Upper lobe of right lung (tissue), 1 donor: ENCODE results near the gene SPDEF. TPM values are rescaled to one million over a fixed set of nuclear protein-coding genes. Genes with fewer than 3 reads are reported as not detected.

Experiments used
- ATAC-seq: fragments of 200-7000 bp; cut with Tn5 transposase; one replicate; pipeline ENCODE4 v1.9.1; 2020; ENCODE audit warnings: mild to moderate bottlenecking, moderate library complexity
- DNase-seq: peaks from one replicate; pipeline ENCODE4 v3.0.0-alpha.2; 2020
- H3K27ac ChIP-seq: fragments of 200-600 bp; one replicate; pipeline ENCODE4 v1.8.0; 2022
- H3K27me3 ChIP-seq: fragments of 200-600 bp; one replicate; pipeline ENCODE4 v1.8.0; 2022; ENCODE audit warnings: mild to moderate bottlenecking
- H3K36me3 ChIP-seq: fragments of 200-600 bp; one replicate; pipeline ENCODE4 v1.8.0; 2022
- H3K4me1 ChIP-seq: fragments of 200-600 bp; one replicate; pipeline ENCODE4 v1.8.0; 2022
- H3K4me3 ChIP-seq: fragments of 200-600 bp; one replicate; pipeline ENCODE4 v1.8.0; 2022; ENCODE audit warnings: mild to moderate bottlenecking
- H3K9me3 ChIP-seq: fragments of 200-600 bp; one replicate; pipeline ENCODE4 v1.8.0; 2022
- intact Hi-C: fragments of 100-400 bp; cut with DNase I; formaldehyde crosslinking; loops from one replicate; pipeline ENCODE4 v1.11.0; 2022
- long read RNA-seq: library from polyadenylated mRNA; unstranded; transcript quantifications from one replicate; pipeline ENCODE4 v2.0.0, GENCODE V29; 2021
- total RNA-seq: library from RNA; stranded (reverse); fragmentation: NEBNext Ultra II Directional; extraction: Animal tissue kit (Norgen Biotek cat#: 25700); gene quantifications from one replicate; pipeline ENCODE4 v1.2.1, GENCODE V29; 2021
- TF ChIP-seq, protein P1 (sequence below): fragments of 200-600 bp; IDR thresholded peaks from one replicate; pipeline ENCODE4 v1.8.0; 2022; ENCODE audit warnings: antibody characterized with exemption
- donor health status: DM: no; HTN: yes; CAD: no; lungs with severe emphysema.

Gene SPDEF
- total RNA-seq: 1.3 TPM
- long read RNA-seq, partial matches to known transcripts: 1 of 3 reads
- long read RNA-seq, other reads (novel, unspliced or antisense): 0 of 3 reads

DNA sequence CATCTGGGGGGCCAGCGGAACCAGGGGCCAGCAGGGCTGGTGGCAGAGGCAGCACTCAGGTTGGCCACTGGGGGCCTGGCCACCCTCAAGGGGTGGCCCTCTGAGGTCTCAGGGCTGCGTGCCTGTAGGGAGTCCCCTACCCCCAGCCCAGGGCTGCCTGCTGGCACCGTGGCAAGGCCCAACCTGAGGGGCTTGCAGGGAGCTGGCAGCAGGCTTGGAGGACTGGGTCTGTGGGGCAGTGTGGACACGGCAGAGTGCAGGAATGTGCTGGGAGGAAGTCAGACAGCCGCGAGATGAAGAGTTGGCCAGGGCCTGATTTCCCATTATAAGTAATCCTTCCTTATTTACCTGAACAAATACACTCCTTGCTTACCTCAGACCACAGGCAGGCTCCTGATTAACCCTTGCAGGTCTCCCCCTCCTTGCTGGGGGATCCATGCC, at the start of gene SPDEF:
SPDEF (minus strand) TSS at position 299 of the 441 bp plus-strand sequence. CDS start 11,874 bp downstream, outside the sequence.
- peak; percentile 65 for ATAC-seq
- Histone ChIP-seq H3K27ac (no peak within 1 kb of the TSS), H3K4me3 (peak within 1 kb of the TSS; percentile 21), H3K4me1 (no peaks in the 10 kb centered on the region), H3K9me3 (no peaks in the 10 kb centered on the region), H3K27me3 (no peaks in the 10 kb centered on the region), H3K36me3 (no peaks in the 10 kb centered on the region)
- TF ChIP-seq, protein P1, sequence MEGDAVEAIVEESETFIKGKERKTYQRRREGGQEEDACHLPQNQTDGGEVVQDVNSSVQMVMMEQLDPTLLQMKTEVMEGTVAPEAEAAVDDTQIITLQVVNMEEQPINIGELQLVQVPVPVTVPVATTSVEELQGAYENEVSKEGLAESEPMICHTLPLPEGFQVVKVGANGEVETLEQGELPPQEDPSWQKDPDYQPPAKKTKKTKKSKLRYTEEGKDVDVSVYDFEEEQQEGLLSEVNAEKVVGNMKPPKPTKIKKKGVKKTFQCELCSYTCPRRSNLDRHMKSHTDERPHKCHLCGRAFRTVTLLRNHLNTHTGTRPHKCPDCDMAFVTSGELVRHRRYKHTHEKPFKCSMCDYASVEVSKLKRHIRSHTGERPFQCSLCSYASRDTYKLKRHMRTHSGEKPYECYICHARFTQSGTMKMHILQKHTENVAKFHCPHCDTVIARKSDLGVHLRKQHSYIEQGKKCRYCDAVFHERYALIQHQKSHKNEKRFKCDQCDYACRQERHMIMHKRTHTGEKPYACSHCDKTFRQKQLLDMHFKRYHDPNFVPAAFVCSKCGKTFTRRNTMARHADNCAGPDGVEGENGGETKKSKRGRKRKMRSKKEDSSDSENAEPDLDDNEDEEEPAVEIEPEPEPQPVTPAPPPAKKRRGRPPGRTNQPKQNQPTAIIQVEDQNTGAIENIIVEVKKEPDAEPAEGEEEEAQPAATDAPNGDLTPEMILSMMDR: no peak
- intact Hi-C loops: no loop called here
- no peak for DNase-seq

DNA sequence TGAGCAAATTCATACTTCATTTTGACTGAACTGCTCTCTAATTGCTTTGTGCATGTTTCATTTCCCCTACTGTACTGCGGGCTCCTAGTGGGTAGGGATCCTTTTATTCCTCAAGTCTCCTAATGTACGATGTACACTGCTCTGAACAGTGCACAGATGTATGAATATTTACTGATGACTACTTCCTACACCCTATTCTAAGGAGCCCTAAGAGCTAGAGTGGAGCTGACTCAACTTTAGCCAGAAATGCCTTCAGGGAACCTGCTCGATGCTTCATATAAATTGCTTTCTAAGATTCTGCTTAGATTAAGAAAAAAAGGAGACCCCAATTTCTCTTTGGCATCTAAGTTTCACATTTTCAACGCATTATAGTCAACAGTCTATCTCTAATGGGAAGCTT, 47.6 kb upstream of the SPDEF start:
- Histone ChIP-seq H3K36me3 (peaks cover 54% of the 10 kb centered on the region), H3K4me3 (no peak overlapping the region), H3K27me3 (no peaks in the 10 kb centered on the region), H3K9me3 (no peaks in the 10 kb centered on the region), H3K4me1 (peaks cover 8% of the 10 kb centered on the region), H3K27ac (no peak overlapping the region)
- DNase-seq (no peak), ATAC-seq (no peak)
- TF ChIP-seq, protein P1: no peak
- intact Hi-C loops: no loop called here

DNA sequence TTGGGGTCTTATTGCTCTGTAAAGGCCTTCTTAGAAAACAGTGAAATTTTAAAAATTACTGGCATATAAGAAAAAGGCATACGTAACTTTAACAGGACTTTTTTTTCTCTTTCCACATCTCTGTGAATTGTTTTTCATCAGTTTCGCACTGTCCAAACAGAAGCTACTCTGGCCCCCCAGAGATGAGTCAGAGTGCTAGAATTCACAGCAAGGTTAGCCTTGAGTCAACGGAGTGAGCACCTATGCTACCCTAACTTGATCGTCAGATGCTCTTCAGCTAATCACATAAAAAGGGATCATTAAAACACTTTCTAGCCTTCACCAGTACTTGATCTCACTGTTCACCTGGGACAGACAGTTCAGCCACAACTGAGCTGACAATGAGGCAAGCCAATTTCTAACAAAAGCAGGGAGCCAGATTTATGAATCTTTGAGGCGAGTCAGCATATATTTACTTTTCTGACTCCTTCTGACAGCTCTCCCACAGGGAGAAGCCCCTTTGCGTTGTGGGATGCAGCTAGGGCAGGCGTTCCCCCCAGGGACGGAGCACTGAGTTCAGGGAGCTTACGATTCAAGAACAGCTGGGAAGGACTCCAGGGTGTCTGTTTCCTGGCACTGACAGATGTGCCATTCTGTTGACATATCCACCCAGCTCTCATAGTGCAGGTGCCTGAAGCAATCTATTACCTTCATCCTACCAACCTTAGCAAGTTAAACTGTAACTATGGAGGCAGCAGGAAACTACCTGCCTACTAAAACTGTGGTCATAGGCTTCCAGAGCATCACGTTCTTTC, 46.4 kb upstream of the SPDEF start:
- intact Hi-C loops: no loop called here
- Histone ChIP-seq H3K27ac (no peak overlapping the region), H3K9me3 (no peaks in the 10 kb centered on the region), H3K4me1 (peaks cover 20% of the 10 kb centered on the region), H3K4me3 (no peak overlapping the region), H3K27me3 (no peaks in the 10 kb centered on the region), H3K36me3 (peaks cover 54% of the 10 kb centered on the region)
- DNase-seq (no peak), ATAC-seq (no peak)
- TF ChIP-seq, protein P1: no peak

DNA sequence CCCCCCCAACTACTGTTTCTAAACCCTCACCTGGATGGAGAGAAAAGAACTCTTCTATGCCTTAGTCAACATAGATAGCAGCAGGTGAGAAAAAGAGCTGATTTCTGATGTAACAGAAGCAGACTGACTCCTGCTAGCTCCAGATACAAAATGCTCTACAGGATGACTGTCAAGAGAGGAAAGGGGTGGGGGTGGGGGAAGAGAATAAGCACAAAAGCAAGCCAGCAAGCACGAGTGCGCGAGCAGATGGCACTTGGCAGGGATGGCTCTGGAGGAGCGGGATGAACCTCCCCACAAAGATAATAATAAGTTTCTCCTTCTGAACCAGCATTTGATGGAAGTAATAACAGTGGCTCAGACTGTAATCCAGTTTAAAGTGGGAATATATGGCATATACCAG, 45.6 kb upstream of the SPDEF start:
- DNase-seq (no peak), ATAC-seq (no peak)
- Histone ChIP-seq H3K36me3 (peaks cover 49% of the 10 kb centered on the region), H3K27me3 (no peaks in the 10 kb centered on the region), H3K4me1 (peaks cover 21% of the 10 kb centered on the region), H3K9me3 (no peaks in the 10 kb centered on the region), H3K4me3 (no peak overlapping the region), H3K27ac (no peak overlapping the region)
- TF ChIP-seq, protein P1: no peak
- intact Hi-C loops: no loop called here

DNA sequence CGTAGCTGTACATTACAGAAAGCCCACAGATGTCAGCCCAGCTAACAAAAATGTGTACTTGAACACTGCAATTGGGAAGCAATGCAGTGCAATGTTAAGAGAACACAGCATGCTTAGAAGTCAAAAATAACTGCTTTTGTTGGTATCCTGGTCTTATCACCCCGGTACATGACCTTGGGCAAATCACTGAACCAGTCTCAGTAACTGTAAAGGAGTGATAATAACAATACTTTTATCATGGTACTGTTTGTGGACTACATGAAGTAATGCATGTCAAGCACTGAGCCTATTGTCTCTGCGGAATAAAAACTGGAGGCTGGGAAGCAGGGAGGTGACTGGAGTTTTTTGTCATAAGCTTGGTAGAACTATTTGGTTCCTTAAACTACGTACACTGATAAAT, 44.7 kb upstream of the SPDEF start:
- Histone ChIP-seq H3K27me3 (no peaks in the 10 kb centered on the region), H3K4me3 (no peak overlapping the region), H3K27ac (no peak overlapping the region), H3K36me3 (peaks cover 40% of the 10 kb centered on the region), H3K4me1 (peaks cover 21% of the 10 kb centered on the region), H3K9me3 (no peaks in the 10 kb centered on the region)
- no peak for ATAC-seq
- TF ChIP-seq, protein P1: no peak
- DNase-seq: no peak
- intact Hi-C loops: no loop called here
